GM21526 (cell line): Measurements from ENCODE around the gene KLHL22.
"Not testable (repeated sequence)": the region's sequence is repeated elsewhere in the genome, so short reads cannot be mapped to it uniquely, and the experiment has no call there.

Experiments used
- ATAC-seq: cut with Tn5 transposase; IDR thresholded peaks from one replicate; pipeline ENCODE4 v1.9.1; 2021; ENCODE audit warnings: moderate library complexity; ENCODE audit not compliant: unreplicated experiment, low FRiP score

The KLHL22 gene

GRCh38 chr22:20471126-20471833 is 24.3 kb downstream of the KLHL22 start:
- no peak for ATAC-seq

DNA sequence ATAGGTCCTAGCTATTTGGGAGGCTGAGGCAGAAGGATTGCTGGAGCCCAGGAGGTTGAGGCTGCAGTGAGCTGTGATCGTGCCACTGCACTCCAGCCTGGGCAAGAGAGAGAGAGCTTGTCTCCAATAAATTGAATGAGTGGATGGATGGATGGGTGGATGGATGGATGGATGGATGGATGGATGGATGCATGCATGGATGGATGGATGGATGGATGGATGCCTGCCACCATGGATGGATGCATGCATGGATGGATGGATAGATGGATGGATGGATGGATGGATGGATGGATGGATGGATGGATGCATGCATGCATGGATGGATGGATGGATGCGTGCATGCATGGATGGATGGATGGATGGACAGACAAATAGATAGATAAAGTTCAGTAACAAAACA is 25.1 kb downstream of the KLHL22 start:
- ATAC-seq = not testable (repeated sequence)

GRCh38 chr22:20469110-20469868 is 26.3 kb downstream of the KLHL22 start:
- ATAC-seq = no peak

DNA sequence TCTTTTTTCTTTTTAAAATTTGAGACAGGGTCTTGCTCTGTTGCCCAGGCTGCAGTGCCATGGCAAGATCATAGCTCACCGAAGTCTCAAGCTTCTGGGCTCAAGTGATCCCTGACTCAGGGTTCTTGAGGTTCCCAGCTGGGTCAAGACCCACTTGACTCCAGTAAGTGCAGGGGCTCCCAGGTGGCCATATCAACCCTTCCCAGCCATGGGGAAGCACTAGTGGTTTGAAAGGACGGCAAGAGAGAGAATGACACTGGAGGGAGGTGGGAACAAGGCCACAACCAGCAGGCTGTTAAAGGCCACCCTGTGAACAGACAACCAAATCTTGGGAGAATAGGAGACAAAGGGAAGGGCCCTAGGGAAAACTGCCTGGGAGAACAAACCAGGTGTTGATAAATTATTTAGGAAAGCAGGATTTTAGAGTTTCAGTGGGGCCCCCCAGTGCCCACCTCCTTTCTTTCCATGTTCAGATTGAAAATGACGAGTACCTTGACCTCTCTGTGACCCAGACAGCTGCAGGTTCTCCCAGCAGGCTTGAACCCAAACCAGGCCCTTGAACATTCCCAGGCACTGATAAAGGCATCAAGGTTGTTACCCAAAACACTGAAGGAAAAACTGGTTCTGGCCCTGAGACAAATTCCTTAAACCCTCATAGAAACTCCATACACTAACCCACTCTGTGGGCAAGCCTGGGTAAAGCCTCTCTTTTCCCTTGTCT is 28.8 kb downstream of the KLHL22 start:
- no peak for ATAC-seq

DNA sequence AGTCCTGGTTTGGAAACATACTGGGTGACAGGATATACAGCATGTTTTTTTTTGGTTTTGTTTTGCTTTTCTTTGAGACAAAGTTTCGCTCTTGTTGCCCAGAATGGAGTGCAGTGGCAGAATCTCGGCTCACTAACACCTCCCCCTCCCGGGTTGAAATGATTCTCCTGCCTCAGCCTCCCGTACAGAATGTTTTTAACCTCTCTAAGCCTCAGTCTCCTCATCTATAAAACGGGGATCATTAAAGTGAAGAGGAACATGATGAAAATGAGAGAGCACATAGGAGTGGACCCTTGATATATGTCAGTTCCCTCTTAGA is 29.9 kb downstream of the KLHL22 start:
- ATAC-seq = no peak

- ATAC-seq = no peak
These were observed 30.5 kb downstream of the KLHL22 start for GRCh38 chr22:20464912-20465758.

DNA sequence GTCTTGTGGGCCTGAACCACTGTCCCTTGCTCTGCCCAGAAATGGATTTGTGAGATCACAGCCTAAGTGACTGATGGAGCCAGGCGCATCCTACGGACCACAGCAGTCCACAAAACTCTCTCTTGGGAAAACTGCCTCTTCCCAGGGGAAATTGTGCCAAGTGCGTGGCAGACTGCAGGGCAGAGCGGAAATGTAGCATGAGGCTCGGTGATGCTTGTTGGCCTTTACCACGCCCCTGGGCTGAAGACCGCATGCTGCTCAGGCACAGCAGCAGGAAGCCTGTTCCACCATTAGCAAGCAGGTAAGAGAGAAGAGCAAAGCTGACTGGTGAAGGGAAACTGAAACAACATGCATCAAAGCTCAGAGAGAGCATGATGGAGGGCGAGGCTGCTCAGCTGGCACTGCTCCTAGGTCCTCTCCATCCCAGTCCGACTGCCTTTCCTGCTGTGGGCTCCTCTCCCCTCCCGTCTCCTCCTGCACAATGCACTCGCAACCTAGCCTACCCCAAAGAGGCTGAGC is 31.4 kb downstream of the KLHL22 start:
- no peak for ATAC-seq

DNA sequence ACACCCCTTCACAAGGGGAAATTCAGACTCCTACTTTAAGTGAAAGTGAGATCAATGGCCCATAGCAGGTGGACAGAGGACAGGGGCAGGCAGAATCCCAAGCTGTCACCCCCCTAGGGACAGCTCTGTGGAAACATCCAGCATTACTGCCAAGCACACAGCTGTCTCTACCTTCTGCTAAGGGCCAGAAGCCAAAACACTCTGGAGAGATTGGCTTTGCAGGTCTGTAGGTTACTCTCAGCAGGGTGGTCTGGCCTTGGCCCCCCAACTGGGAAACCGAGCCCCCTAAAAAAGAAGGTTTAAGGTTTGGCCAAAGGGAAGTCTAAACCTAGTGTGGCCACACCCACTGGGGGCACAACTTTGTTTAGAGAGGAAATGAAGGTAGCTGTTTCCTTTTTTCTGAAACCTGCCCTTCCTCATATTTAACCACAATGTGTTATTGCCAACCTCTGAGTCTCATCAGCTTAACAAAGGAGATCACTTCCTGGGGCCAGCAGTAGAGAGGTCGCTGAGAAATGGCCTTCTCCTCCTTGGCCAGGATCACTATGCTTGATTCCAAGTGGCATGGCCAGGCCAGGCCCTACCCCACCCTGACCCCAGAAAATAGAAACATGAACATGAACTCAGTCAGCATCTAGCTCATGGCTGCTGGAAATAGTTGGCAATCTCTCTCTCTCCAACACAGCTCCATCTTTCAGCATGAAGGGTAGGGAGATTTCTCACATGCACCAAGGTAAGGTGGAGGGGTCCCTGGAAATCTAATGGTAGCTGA is 32.1 kb downstream of the KLHL22 start:
- no peak for ATAC-seq

DNA sequence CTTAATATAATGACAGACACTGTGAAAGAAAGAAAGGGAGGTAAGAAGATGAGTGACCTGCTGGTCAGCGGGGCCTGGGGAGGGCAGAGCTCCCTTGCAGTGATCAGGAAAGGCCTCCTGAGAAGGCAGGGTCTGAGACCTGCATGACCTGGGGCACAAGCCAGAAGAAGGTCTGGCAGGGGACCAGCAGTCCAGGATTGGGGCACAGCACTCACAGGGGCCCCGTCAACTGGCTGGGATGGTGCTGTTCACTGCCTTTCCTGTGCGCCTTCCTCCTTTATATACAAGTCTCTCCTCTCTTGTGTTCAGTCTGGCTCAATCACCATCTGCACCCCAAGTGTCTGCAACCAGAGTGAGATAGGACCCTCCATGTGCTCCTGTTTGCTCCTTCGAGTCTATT is 35.7 kb downstream of the KLHL22 start:
- ATAC-seq = no peak

- no peak for ATAC-seq
These were observed 36.4 kb downstream of the KLHL22 start for GRCh38 chr22:20459152-20459542.

- no peak for ATAC-seq
These were observed 37.0 kb downstream of the KLHL22 start for GRCh38 chr22:20458530-20459151.

DNA sequence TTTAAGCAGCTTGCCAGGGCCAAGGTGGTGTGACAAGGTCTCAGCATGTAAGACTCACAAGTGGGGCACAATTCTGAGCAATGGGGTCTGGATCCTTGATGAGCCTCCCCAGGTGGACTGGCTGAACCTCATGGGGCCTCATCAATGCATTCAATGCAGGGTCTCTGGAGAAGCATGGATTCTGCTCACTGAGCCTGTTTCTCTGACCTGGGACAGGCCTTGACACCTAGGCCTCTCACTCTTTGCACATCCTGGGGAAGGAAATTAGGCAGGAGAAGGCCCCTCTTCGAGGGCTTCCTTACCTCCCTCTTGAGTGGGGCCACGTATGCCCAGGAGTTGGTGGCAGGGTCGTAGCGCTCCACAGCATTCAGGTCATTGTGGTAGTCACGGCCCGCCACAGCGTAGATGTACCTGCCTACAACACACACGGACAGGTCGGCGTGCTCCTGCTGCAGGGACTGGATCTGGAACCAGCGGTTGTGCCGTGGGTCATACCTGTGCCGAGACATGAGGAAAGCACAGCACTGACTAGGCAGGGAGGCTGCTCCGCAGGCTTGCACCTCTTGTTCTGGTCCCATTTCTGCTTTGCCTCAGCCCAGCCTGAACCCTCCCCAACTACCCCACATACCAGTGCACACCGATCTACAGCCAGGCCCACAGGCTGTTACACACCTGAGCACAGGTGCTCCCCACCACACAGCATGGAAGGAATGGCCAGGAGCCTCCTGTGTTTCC is 37.9 kb downstream of the KLHL22 start:
- no peak for ATAC-seq

GRCh38 chr22:20456722-20457076 is 38.9 kb downstream of the KLHL22 start:
- ATAC-seq = no peak

GRCh38 chr22:20456064-20456721 is 39.4 kb downstream of the KLHL22 start:
- ATAC-seq = no peak

DNA sequence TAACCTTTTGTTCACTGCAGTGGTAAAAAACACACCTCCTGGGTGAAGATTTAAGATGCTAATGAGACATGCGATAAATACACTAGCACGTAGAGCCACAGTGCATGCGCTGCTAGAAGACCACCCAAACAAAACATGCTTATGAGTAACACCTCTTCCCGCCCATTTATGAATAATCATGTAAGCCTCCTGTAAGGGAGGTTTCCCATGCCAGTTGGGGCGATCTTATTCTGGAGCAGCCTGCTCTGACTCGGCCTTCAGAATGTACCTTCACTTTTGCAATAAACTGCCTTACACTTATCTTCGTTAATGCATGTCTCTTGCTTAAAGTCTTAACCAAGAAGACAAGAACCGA is 39.9 kb downstream of the KLHL22 start:
- no peak for ATAC-seq

DNA sequence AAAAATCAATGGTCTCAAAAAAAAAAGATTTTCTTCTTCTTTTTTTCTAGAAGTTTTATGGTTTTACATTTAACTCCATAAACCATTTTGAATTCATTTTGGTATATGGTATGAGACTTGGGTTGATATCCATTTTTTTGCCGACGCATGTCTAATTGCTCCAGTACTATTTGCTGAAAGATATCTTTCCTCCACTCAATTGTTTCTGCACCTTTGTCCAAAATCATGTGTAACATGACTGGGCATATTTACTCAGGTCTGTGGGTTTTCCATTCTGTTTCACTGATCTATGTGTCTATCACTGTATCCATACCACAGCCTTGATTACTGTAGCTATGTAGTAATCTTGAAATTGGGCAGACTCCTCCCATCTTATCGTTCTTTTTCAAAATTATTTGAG is 42.4 kb downstream of the KLHL22 start:
- no peak for ATAC-seq

DNA sequence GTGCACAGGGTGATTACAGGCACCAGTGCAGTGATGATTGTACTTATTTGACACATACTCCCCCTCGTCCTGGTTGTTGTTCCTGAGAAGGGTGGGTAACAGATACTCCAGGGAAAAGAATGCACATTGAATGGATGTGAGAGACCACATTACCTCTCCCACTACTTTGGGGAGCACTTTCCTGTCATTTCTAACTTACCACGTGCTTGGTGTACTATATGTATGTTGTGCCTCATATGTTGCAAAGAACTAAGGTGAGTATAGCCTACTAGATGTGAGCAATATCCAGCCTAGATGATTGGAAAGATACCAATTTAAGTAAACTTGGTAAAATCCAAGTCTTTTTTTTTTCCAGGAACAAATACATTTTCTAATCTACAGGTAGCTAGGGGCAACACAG is 43.7 kb downstream of the KLHL22 start:
- ATAC-seq = no peak

GRCh38 chr22:20451129-20451778 is 44.3 kb downstream of the KLHL22 start:
- ATAC-seq = not testable (repeated sequence)
